SH-SY5Y (cell line): Measurements from ENCODE around the gene MBD2.

Experiments used
- GATA2 ChIP-seq: IDR thresholded peaks from 2 replicates; pipeline ENCODE4 v1.6.1; 2011; ENCODE audit warnings: mild to moderate bottlenecking, low read depth, low read length
- GATA3 ChIP-seq: IDR thresholded peaks from 2 replicates; pipeline ENCODE4 v1.6.1; 2011; ENCODE audit warnings: low read depth, mild to moderate bottlenecking, low read length, moderate library complexity

GRCh38 chr18:54130177-54130576 lies 94.3 kb downstream of the MBD2 start:
- no peak for TF ChIP-seq GATA2
- no peak for TF ChIP-seq GATA3
